Measurements from ENCODE around the gene CNTRL. TPM values are rescaled to one million over a fixed set of nuclear protein-coding genes. Genes with fewer than 3 reads are reported as not detected.

The CNTRL gene
- total RNA-seq = 3.1 and 7.5 TPM in 2 replicates

GRCh38 chr9:121074370-121075250 is at the start of gene CNTRL:
TSS of gene CNTRL (plus strand) at chr9:121074955. CDS start at chr9:121088327, 13,372 bp downstream.

GRCh38 chr9:121050128-121050988 is 24.4 kb upstream of the CNTRL start, which contains the start of gene C5:
TSS of gene C5 (minus strand) at chr9:121050275. CDS start at chr9:121050246, 29 bp downstream.

GRCh38 chr9:121201738-121202533 is 127.2 kb downstream of the CNTRL start, which contains the start of gene RAB14:
TSS of gene RAB14 (minus strand) at chr9:121201869. CDS start at chr9:121193412, 8,457 bp downstream.

Other genes with a start within 250 kb of the CNTRL start
- 21.4 and 47.9 TPM in 2 replicates for gene PSMD5, start 232.0 kb upstream of the CNTRL start, total RNA-seq
- gene PHF19, start 197.8 kb upstream of the CNTRL start, total RNA-seq = 16.6 and 55.2 TPM in 2 replicates
- gene TRAF1, start 148.2 kb upstream of the CNTRL start, total RNA-seq = 0.96 and 2.3 TPM in 2 replicates
- gene C5, start 24.7 kb upstream of the CNTRL start, total RNA-seq = 3.7 and 5.2 TPM in 2 replicates
- gene RAB14, start 126.9 kb downstream of the CNTRL start, total RNA-seq = 18.9 and 19.4 TPM in 2 replicates
- gene GSN, start 193.2 kb downstream of the CNTRL start, total RNA-seq = 311 and 512 TPM in 2 replicates

Measured in regular cardiac myocyte (primary cell).